Stimulated activated effector memory CD8-positive, alpha-beta T cell treated with anti-CD3 and anti-CD28 coated beads, Interleukin-12 subunit alpha, Interleukin-12 subunit beta, amount 100 ng/mL, for 72 hours (primary cell): ENCODE results near the gene STARD6.
A peak's percentile ranks its signal among the peaks of the same experiment; 100 is the strongest.
"Not testable (repeated sequence)": the region's sequence is repeated elsewhere in the genome, so short reads cannot be mapped to it uniquely, and the experiment has no call there.

Experiments used
- ATAC-seq: fragments of 150-1000 bp; cut with Tn5 transposase; 2 replicates; pipeline ENCODE4 v1.10.0; 2021
- DNase-seq, 2 donors: peaks; one replicate each; pipeline ENCODE4 v3.0.0; 2021 to 2022; ENCODE audit warnings: low spot score in 2 of 2
- H3K27ac Mint-ChIP-seq: one replicate; pipeline ENCODE4 v1.8.0; 2022; ENCODE audit warnings: mild to moderate bottlenecking, mixed read lengths
- H3K36me3 Mint-ChIP-seq: one replicate; pipeline ENCODE4 v1.8.0; 2022; ENCODE audit warnings: mild to moderate bottlenecking, mixed read lengths
- H3K4me1 Mint-ChIP-seq: one replicate; pipeline ENCODE4 v1.8.0; 2022; ENCODE audit warnings: mixed read lengths
- H3K4me3 Mint-ChIP-seq: one replicate; pipeline ENCODE4 v1.8.0; 2022; ENCODE audit warnings: mild to moderate bottlenecking, mixed read lengths
- H3K9me3 Mint-ChIP-seq: one replicate; pipeline ENCODE4 v1.8.0; 2022; ENCODE audit warnings: mixed read lengths

Gene STARD6

DNA sequence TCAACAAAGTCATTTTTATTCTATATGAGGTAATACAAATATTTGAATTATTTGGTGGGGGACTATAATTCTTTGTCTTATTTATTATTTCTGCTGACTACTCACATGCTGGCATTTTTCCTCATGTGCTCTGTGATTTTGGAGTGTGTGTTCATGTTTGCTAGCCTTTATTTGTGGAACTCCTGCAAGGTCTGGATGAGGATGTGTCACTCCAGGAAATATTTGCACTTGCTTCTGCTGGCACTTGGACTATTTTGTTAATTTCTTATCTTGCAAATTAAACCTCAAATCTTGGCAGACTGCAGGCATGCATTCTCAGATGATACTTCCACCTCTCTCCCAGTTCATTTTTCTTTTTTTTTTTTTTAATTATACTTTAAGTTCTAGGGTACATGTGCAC, 54.2 kb downstream of the STARD6 start:
- Mint-ChIP-seq H3K4me3 (no peak overlapping the region), H3K27ac (no peak overlapping the region), H3K4me1 (peaks cover 10% of the 10 kb centered on the region), H3K36me3 (no peaks in the 10 kb centered on the region), H3K9me3 (peaks cover 9% of the 10 kb centered on the region)
- ATAC-seq, result no peak
- DNase-seq, result no peak

- H3K4me1 Mint-ChIP-seq, H3K4me3 Mint-ChIP-seq, DNase-seq, H3K27ac Mint-ChIP-seq, ATAC-seq, H3K9me3 Mint-ChIP-seq, H3K36me3 Mint-ChIP-seq: not testable (repeated sequence)
Observed at GRCh38 chr18:54298991-54299390, 58.7 kb downstream of the STARD6 start.

DNA sequence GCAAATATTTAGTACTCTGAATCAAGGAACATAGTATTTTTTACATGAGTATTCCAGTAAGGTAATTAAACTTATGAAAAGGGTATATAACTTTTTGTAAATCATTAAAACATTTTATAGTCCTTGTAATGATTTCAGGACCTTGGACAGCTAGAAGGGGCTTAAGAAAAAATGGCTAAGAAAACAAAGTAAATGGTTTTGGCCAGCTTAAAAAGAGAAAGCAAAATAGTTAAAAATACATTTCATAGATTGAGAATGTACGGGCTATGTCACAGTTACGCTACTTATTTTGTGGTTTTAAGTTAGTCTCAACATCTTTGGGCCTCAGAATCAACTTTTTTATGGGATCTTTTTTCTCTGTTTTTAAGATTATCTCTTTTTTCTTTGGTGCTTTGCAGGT, 61.6 kb downstream of the STARD6 start:
- H3K27ac Mint-ChIP-seq, result no peak overlapping the region
- H3K9me3 Mint-ChIP-seq, result peaks cover 9% of the 10 kb centered on the region
- no peak overlapping the region for H3K4me3 Mint-ChIP-seq
- H3K4me1 Mint-ChIP-seq, result no peaks in the 10 kb centered on the region
- DNase-seq (no peak), ATAC-seq (no peak)
- peaks cover 7% of the 10 kb centered on the region for H3K36me3 Mint-ChIP-seq

DNA sequence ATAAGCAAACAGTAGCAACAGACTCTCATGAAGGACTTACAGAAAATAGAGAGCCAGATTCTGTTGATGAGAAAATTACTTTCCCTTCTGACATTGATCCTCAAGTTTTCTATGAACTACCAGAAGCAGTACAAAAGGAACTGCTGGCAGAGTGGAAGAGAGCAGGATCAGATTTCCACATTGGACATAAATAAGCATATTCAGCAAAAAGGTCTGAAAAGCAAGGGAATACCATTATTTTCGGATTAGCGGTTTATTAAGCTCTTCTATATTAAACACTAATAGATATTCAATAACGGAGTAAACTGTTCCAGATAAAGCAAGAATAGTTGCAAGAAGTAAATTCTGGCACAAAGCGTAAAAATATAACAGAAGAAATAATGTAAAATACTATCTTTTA, 63.4 kb downstream of the STARD6 start:
- Mint-ChIP-seq H3K9me3 (no peaks in the 10 kb centered on the region), H3K4me3 (no peak overlapping the region), H3K36me3 (peaks cover 11% of the 10 kb centered on the region), H3K27ac (no peak overlapping the region), H3K4me1 (no peaks in the 10 kb centered on the region)
- DNase-seq (no peak), ATAC-seq (no peak)

- H3K9me3 Mint-ChIP-seq, result no peaks in the 10 kb centered on the region
- ATAC-seq (peak; percentile 100), DNase-seq (peak; percentile 47 to 86)
- peaks cover 39% of the 10 kb centered on the region for H3K36me3 Mint-ChIP-seq
- peaks cover 30% of the 10 kb centered on the region for H3K4me1 Mint-ChIP-seq
- H3K4me3 Mint-ChIP-seq, result peak overlapping the region; percentile 42
- peak overlapping the region; percentile 8 for H3K27ac Mint-ChIP-seq
Observed at GRCh38 chr18:54284981-54285785, 72.5 kb downstream of the STARD6 start.

GRCh38 chr18:54284535-54284934, 73.1 kb downstream of the STARD6 start:
- ATAC-seq, result peak; percentile 52
- Mint-ChIP-seq H3K27ac (peak overlapping the region; percentile 8), H3K4me1 (peaks cover 30% of the 10 kb centered on the region), H3K9me3 (no peaks in the 10 kb centered on the region), H3K4me3 (peak overlapping the region; percentile 42), H3K36me3 (peaks cover 44% of the 10 kb centered on the region)
- no peak for DNase-seq

- Mint-ChIP-seq H3K27ac (peak overlapping the region; percentile 66), H3K36me3 (peaks cover 41% of the 10 kb centered on the region), H3K9me3 (no peaks in the 10 kb centered on the region), H3K4me3 (no peak overlapping the region), H3K4me1 (peaks cover 28% of the 10 kb centered on the region)
- DNase-seq, result no peak
- ATAC-seq, result no peak
Observed at GRCh38 chr18:54280220-54280569, 77.5 kb downstream of the STARD6 start.

GRCh38 chr18:54279477-54280219, 78.0 kb downstream of the STARD6 start:
- H3K9me3 Mint-ChIP-seq, result no peaks in the 10 kb centered on the region
- H3K4me3 Mint-ChIP-seq, result no peak overlapping the region
- H3K36me3 Mint-ChIP-seq, result peaks cover 41% of the 10 kb centered on the region
- DNase-seq, result no peak
- no peak for ATAC-seq
- H3K27ac Mint-ChIP-seq, result peak overlapping the region; percentile 66
- H3K4me1 Mint-ChIP-seq, result peaks cover 22% of the 10 kb centered on the region

- ATAC-seq, result peak; percentile 74
- H3K27ac Mint-ChIP-seq, result no peak overlapping the region
- no peak overlapping the region for H3K4me3 Mint-ChIP-seq
- H3K4me1 Mint-ChIP-seq, result peaks cover 15% of the 10 kb centered on the region
- peaks cover 41% of the 10 kb centered on the region for H3K36me3 Mint-ChIP-seq
- no peak for DNase-seq
- no peaks in the 10 kb centered on the region for H3K9me3 Mint-ChIP-seq
Observed at GRCh38 chr18:54278615-54279014, 79.0 kb downstream of the STARD6 start.

- DNase-seq, result no peak
- Mint-ChIP-seq H3K4me3 (no peak overlapping the region), H3K9me3 (no peaks in the 10 kb centered on the region), H3K4me1 (peaks cover 15% of the 10 kb centered on the region), H3K36me3 (peaks cover 41% of the 10 kb centered on the region), H3K27ac (no peak overlapping the region)
- no peak for ATAC-seq
Observed at GRCh38 chr18:54277899-54278298, 79.8 kb downstream of the STARD6 start.
